ENCODE data around the gene WDR86.

GRCh38 chr7:151376218-151376902 lies 33.5 kb downstream of the WDR86 start:
- TF ChIP-seq EZH2 (IDR thresholded peaks at IDR 0.05; ENCODE audit: borderline replicate concordance, insufficient read depth, low read length, poor library complexity, severe bottlenecking) (no peak), CTCF (IDR thresholded peaks at IDR 0.05; ENCODE audit: poor library complexity, severe bottlenecking) (no peak), EP300 (conservative IDR thresholded peaks at IDR 0.05; ENCODE audit: poor library complexity, severe bottlenecking) (no peak), TAF1 (IDR thresholded peaks at IDR 0.05; ENCODE audit: low read depth) (no peak)

Measured in neural cell (in vitro differentiated cells).